GM06990 (cell line): Measurements from ENCODE around the gene DNAJA3.

ENCODE experiments used
- DNase-seq: peaks from one replicate; pipeline ENCODE4 v3.0.0-alpha.2; 2011; ENCODE audit not compliant: insufficient read length; ENCODE audit errors: extremely low read depth
- H3K27me3 ChIP-seq: replicated peaks from 2 replicates; pipeline ENCODE4 v1.6.0; 2011; ENCODE audit warnings: low read length; ENCODE audit not compliant: control insufficient read depth, insufficient read depth
- H3K36me3 ChIP-seq: 2 replicates; pipeline ENCODE4 v1.5.1; 2011; ENCODE audit warnings: low read length; ENCODE audit not compliant: control insufficient read depth, insufficient read depth
- H3K4me3 ChIP-seq: replicated peaks from 2 replicates; pipeline ENCODE4 v1.5.1; 2011; ENCODE audit warnings: low read depth, mild to moderate bottlenecking, control low read depth, low read length
- TF ChIP-seq, protein P1 (sequence below): IDR thresholded peaks from 2 replicates; pipeline ENCODE4 v1.5.1; 2011; ENCODE audit warnings: low read length, control low read depth, mild to moderate bottlenecking, inconsistent platforms; ENCODE audit not compliant: insufficient read depth, poor library complexity, severe bottlenecking

The DNAJA3 gene

DNA sequence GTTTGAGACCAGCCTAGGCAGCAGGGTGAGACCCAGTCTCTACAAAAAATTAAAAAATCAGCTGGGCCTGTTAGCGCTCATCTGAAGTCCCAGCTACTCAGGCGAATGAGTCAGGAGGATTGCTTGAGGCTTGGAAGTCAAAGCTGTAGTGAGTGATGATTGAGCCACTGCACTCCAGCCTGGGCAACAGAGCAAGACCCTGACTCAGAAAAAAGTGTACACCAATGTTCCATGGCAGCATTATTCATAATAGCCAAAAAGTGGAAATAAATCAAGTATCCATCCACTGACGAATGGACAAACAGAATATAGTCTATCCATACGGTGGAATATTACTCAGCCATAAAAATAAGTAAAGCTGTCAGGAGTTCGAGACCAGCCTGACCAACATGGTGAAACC lies 46.2 kb downstream of the DNAJA3 start:
- TF ChIP-seq, protein P1, sequence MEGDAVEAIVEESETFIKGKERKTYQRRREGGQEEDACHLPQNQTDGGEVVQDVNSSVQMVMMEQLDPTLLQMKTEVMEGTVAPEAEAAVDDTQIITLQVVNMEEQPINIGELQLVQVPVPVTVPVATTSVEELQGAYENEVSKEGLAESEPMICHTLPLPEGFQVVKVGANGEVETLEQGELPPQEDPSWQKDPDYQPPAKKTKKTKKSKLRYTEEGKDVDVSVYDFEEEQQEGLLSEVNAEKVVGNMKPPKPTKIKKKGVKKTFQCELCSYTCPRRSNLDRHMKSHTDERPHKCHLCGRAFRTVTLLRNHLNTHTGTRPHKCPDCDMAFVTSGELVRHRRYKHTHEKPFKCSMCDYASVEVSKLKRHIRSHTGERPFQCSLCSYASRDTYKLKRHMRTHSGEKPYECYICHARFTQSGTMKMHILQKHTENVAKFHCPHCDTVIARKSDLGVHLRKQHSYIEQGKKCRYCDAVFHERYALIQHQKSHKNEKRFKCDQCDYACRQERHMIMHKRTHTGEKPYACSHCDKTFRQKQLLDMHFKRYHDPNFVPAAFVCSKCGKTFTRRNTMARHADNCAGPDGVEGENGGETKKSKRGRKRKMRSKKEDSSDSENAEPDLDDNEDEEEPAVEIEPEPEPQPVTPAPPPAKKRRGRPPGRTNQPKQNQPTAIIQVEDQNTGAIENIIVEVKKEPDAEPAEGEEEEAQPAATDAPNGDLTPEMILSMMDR: no peak
- Histone ChIP-seq H3K4me3 (no peak overlapping the region), H3K36me3 (peaks cover 10% of the 10 kb centered on the region), H3K27me3 (no peaks in the 10 kb centered on the region)
- no peak for DNase-seq

DNA sequence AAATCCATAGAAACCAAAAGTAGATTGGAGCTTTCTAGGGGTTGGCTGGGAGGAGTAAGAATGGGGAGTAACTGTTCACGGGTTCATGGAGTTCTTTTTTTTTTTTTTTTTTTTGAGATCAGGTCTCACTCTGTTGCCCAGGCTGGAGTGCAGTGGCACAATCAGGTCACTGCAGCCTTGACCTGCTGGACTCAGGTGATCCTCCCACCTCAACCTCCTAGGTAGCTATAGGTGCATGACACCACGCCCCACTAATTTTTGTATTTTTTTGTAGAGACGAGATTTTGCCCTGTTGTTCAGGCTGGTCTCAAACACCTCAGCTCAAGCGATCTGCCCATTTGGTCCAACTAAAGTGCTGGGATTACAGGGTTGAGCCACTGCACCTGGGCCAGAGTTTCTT lies 47.2 kb downstream of the DNAJA3 start:
- Histone ChIP-seq H3K4me3 (no peak overlapping the region), H3K27me3 (no peaks in the 10 kb centered on the region), H3K36me3 (peaks cover 7% of the 10 kb centered on the region)
- no peak for DNase-seq
- TF ChIP-seq, protein P1: no peak

DNA sequence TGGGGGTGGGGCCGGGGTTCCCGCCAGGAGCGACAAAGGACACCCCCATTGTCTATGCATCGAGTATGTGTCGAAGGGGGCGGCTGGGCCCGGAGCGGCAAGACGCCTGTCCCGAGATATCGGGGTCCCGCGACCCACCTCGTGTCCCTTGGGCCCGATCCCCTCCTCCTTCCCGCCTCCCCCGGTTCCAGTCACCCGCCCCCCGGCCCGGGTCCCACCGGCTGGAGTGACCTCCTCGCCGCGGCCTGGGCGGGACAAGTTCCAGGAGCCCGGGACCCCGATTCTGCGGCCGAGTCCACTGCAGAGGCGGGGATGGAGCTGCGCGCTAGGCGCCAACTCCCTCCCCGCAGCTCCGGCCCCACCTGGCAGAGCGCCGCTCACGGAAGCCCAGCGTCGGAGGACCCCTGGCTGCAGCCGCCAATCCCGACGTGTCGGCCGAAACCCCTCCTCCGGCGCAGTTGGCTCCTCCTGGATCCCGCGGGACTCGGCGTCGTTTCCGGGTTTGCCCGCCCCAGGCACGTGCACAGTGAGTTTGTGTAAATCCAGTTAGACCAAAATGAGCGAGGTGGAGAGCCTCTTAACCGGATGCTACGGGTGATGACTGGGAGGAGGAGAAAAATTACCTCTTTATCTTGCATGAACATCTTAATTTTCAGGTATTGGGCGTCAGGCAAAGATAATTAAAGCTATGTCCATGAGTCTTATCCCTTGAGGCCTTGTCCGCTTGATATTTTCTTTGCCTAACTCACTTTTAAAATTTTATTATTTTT lies 48.7 kb downstream of the DNAJA3 start, which contains the start of gene NMRAL1:
TSS of gene NMRAL1 (minus strand) at position 434 of the 770 bp plus-strand sequence. CDS start 493 bp downstream, outside the sequence.
- peaks cover under 1% of the 10 kb centered on the region; the same call in 1 of the 2 replicates for H3K36me3 ChIP-seq
- DNase-seq: peak; percentile 95
- H3K4me3 ChIP-seq: peak within 1 kb of the TSS; percentile 82
- H3K27me3 ChIP-seq: no peaks in the 10 kb centered on the region
- TF ChIP-seq, protein P1: peak; percentile 6

DNA sequence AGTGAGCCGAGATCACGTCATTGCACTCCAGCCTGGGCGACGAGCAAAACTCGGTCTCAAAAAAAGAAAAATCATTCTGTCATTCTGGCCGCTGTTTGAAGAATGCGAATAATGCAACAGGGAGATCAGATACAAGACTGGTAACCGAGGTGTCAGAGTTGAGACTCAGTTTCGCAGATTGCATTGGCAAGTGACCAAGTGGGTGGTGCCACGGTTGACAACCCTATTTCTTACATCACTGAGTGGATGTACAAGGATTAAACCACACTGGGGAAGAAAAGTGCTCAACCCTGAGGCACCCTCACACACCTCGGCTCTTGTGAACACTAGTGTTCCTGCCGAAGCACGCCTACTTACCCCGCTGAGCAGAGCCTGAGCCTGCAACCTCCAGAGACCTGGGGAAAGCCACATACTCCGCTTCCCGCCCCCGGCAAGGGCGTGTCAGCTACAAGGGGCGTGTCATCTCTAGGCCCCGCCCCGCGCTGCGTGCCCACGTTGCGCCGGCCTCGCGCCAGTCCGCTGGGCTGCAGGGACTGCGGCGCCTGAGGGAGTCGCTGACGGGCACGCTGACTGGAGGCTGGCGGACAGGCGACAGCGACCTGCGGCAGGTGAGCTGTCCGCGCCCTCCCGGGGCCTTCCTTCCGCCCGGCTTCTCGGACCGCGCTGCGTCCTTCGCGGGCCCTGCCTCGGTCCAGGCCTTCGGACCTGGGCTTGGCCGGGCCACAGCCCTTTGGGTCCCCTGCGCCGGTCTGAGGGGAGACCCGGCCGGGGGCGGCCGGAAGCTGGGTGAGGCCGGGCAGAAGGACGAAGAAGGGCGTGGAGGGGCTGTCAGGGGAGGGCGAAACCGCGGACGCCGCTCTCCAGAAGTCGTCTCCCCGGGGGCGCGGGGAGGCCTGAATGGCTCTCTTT lies 50.5 kb downstream of the DNAJA3 start, which contains the start of gene HMOX2:
TSS of gene HMOX2 (plus strand) at position 519 of the 909 bp plus-strand sequence. CDS start 29,127 bp downstream, outside the sequence.
- H3K4me3 ChIP-seq: peak within 1 kb of the TSS; percentile 89
- no peaks in the 10 kb centered on the region; the same call in 1 of the 2 replicates for H3K36me3 ChIP-seq
- H3K27me3 ChIP-seq: no peaks in the 10 kb centered on the region
- TF ChIP-seq, protein P1: peak; percentile 29
- DNase-seq: peak; percentile 98

DNA sequence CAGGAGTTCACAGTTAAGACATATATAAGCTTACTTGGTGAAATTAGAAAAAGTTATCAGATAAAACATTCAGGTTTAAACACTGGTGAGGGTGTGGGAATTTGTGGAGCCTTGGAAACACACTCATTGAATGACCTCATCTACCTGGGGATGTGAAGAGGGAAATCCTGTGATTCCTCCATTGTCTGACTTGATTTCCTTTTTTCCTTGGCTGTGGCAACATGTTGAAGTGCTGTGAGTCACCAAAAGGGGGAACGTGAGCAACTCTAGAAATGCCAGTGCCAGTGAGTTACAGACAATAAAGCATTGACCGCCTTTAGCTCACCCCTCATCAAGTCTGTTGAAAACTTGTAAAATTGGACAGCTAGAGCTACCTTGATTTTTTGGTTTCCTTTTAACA lies 52.3 kb downstream of the DNAJA3 start:
- Histone ChIP-seq H3K36me3 (no peaks in the 10 kb centered on the region), H3K27me3 (no peaks in the 10 kb centered on the region), H3K4me3 (no peak overlapping the region)
- TF ChIP-seq, protein P1: no peak
- DNase-seq: no peak
